HG03064 (cell line): Measurements from ENCODE around the gene TMEM144.
A peak's percentile ranks its signal among the peaks of the same experiment; 100 is the strongest.

ENCODE experiments used
- ATAC-seq: cut with Tn5 transposase; IDR thresholded peaks from one replicate; pipeline ENCODE4 v1.9.1; 2021; ENCODE audit warnings: low read depth; ENCODE audit not compliant: unreplicated experiment

Gene TMEM144

GRCh38 chr4:158209825-158210807 is at the start of gene TMEM144:
Gene TMEM144 (plus strand): TSS chr4:158210486. CDS start chr4:158212668, 2,182 bp downstream.
- peak; percentile 92 for ATAC-seq

GRCh38 chr4:158161551-158162354 is 48.5 kb upstream of the TMEM144 start:
- ATAC-seq = no peak

DNA sequence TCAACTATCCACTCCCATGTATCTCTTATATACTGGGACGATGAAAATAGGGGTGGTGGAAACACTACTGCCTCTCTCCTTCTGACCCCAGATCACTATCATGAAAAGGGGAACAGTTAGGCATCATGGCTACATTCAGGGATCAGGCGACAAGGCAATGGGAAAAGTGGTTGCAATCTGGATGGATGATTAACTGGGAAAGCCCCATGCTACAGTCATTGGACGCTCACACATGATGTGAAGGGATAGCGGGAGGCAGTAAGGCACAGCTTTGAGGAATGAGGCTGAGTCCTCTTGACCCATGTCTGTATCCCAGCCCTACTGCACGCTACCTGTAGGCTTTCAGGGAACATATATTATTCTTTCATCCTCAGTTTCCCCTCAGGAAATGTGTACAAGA is 47.7 kb upstream of the TMEM144 start:
- ATAC-seq = no peak

GRCh38 chr4:158163941-158164767 is 46.1 kb upstream of the TMEM144 start:
- ATAC-seq = no peak

DNA sequence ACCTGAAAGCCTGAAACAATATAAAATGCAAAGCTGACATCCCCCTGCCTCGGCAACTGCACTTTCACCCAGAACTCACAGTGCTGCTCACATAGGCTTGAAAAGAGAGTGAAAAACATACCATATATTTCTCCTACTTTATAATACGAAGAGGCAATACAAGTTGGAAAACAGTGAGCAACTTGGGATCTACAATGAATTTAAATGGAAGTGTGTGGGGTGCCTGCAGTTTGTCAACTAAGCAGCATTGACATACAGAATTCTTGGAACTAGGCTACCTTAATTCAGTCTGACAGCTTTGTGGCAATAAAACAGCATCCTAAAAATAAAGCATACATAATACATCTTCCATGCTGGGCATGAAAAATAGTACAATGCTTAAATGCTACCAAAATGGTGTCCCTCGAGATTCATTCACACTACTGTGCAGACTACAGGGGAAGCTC is 45.5 kb upstream of the TMEM144 start:
- no peak for ATAC-seq

DNA sequence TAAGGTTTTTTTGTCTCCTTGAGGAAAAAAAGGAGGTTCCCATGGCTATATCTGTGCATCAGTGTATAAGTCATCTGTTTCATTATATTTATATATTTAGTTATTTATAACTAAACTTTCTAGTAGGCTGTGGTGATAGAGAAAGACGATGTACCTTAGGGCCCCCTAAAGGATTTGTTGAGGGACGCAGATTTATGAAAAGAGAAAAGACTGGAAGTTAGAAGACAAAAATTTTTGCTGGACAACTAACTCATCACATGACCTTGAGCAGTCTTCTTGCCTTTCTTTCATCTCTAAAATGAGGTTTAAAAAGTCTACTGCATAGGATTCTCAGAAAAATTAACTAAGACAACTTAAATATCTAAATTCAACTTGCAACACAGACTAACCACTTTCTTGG is 43.6 kb upstream of the TMEM144 start:
- ATAC-seq = no peak

DNA sequence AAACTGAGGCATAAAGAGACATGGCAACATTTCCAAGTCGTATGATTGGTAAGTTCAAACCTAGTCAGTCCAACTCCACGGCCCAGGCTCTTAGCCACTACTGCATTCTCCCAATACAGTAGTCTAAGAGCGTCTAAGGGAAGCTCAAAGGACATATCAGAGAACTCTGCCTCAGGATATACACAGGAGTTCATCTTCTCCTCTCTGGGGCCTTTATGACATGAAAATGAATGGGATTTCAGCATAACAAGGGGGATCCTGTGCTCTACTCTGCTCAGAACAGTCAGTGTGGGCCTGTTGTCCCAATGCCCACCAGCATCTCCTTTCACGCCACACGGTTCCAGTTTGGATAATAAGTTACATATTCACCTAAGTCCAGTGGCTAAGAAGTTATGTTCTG is 41.7 kb upstream of the TMEM144 start:
- no peak for ATAC-seq

GRCh38 chr4:158169506-158169905 is 40.8 kb upstream of the TMEM144 start:
- no peak for ATAC-seq

- no peak for ATAC-seq
These were observed 40.2 kb upstream of the TMEM144 start for GRCh38 chr4:158169931-158170690.

DNA sequence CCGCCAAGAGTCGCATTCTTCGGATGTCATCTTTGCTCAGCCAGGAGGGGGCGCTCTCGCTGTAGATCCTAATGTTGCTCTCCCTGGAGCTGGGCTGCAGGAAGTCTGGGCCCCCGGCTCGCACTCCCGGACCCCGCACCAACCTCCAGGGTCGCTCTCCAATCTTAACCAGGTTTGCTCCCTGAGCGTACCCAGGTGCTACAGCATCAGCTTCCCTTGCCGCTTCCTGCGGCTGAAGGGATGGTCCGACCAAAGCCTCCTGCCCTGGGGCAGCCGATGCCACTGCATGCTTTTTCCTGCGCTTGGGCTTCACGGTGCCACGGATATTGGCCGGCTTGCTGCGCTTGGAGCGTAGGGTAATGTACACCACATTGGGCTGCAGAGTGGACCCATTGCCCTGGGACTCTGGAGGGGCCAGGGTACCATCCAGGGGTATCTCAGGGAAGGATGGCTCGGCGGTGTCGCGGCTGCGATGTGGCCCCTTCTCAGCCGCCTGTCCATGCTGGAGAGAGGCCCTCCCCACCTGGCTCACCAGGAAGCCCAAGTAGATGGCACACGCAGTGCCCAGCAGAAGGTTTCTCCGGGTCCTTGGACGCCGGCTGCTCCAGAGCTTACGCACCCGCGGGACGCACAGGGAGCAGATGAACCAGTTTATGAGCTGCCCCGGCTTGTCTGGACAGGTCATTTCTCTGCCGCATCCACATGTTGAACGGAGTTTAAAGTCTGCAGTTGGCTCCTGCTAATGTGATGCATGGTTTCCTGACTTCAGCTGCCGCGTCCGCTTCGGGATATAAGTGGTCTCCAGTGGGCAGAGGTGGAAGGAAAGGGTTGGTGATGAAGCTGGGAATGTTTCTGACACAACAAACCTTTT is 39.4 kb upstream of the TMEM144 start:
- no peak for ATAC-seq

GRCh38 chr4:158172261-158173258 is 37.7 kb upstream of the TMEM144 start, which contains the start of gene GASK1B:
Gene GASK1B (minus strand): TSS chr4:158173025. CDS start chr4:158171375, 1,650 bp downstream.
- ATAC-seq = no peak

GRCh38 chr4:158176108-158176507 is 34.2 kb upstream of the TMEM144 start:
- no peak for ATAC-seq

GRCh38 chr4:158176776-158177175 is 33.5 kb upstream of the TMEM144 start:
- ATAC-seq = no peak

DNA sequence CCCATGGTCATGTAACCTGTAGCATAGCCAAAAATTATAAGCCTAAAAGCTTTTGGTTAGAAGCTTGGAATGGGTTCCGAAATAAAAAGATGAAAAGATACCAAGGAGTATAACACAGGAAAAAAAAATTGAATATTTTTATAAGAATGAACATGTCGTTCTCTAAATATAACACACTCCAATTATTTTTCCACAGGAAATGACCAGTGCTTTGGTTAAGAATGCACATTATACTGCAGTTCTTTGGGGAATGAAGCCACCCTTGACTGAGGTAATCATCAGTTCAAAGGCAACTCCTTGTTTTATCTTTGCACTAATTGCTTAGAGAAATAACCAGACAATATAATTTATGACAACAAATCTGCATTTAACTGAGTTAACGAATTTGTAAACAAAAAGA is 30.8 kb upstream of the TMEM144 start:
- ATAC-seq = no peak

- no peak for ATAC-seq
These were observed 28.4 kb upstream of the TMEM144 start for GRCh38 chr4:158181906-158182305.

DNA sequence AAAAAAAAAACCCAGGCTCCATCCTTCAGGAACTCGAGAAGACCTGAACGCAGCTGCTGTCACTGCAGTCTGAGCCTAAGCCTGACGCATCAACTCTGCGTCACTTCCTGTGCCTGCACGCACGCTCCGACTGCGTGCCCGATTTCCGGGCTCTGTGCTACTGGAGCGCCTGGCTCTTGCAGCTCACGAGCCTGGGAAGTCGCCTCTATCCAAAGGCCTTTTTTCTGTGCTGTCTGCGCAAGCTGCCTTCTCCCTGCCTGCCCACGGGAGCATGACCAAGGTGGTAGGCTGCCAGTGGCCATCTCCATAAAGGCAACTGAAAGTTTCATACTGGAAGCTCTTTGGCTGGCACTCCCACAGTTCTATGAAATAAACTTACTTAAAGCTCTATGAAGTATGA is 27.6 kb upstream of the TMEM144 start:
- no peak for ATAC-seq

- no peak for ATAC-seq
These were observed 23.5 kb upstream of the TMEM144 start for GRCh38 chr4:158186815-158187214.
